ENCODE measurements around the gene PARP9.

DNA sequence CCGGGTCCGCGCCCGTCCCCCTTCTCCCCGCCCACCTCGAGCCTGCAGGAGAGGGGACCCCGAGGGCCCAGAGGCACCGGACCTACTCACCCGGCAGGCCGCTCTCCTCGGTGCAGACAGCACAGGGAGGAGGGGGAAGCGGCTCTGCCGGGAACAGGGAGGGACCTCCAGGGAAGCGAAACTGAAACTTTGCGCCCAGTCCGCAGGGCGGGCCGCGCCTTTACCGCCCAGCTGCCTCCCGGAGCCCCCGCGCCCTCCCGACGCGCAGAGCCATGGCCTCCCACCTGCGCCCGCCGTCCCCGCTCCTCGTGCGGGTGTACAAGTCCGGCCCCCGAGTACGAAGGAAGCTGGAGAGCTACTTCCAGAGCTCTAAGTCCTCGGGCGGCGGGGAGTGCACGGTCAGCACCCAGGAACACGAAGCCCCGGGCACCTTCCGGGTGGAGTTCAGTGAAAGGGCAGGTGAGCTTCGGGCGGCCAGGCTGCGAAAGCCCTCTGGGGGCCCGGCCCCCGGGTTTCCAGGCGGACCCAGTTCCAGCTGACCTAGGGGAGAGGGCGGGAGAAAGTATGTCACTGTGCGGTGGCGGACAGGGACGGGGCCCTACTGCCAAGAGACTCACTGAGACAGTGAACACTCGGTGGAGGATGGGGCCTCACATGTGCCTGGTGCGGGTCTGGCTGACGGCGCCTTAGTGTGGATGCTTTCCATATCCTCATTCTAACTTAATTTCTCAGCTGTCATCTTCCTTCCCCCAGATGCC is at the start of gene PARP9, which contains the start of gene DTX3L:
- TF ChIP-seq SUZ12 (IDR thresholded peaks at IDR 0.05) = no peak
- no peak for TF ChIP-seq NFRKB (IDR thresholded peaks at IDR 0.05)
- no peak for TF ChIP-seq FOXM1 (IDR thresholded peaks at IDR 0.05; ENCODE audit: borderline replicate concordance)
- no peak for TF ChIP-seq SP1 (IDR thresholded peaks at IDR 0.05)
- TF ChIP-seq LEF1 (IDR thresholded peaks at IDR 0.05; ENCODE audit: borderline replicate concordance) = no peak
- TF ChIP-seq TARDBP (IDR thresholded peaks at IDR 0.05) = no peak
- no peak for TF ChIP-seq ZNF384 (IDR thresholded peaks at IDR 0.05)
- TF ChIP-seq, protein P1, sequence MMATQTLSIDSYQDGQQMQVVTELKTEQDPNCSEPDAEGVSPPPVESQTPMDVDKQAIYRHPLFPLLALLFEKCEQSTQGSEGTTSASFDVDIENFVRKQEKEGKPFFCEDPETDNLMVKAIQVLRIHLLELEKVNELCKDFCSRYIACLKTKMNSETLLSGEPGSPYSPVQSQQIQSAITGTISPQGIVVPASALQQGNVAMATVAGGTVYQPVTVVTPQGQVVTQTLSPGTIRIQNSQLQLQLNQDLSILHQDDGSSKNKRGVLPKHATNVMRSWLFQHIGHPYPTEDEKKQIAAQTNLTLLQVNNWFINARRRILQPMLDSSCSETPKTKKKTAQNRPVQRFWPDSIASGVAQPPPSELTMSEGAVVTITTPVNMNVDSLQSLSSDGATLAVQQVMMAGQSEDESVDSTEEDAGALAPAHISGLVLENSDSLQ (IDR thresholded peaks at IDR 0.05) = no peak
- no peak for TF ChIP-seq BHLHE40 (IDR thresholded peaks at IDR 0.05; ENCODE audit: borderline replicate concordance)

Data from HEK293T (cell line).